K562 (cell line): ENCODE data around the gene MRPS18B. TPM values are rescaled to one million over a fixed set of nuclear protein-coding genes. Genes with fewer than 3 reads are reported as not detected.

Experiments
- CBFB ChIP-seq: sonication (generic); formaldehyde crosslinking; IDR thresholded peaks from 2 replicates; pipeline ENCODE4 v1.4.0; 2020; ENCODE audit warnings: mild to moderate bottlenecking, missing genetic modification reagents
- ESRRA ChIP-seq: fragments of 450-650 bp; IDR thresholded peaks from 2 replicates; pipeline ENCODE4 v1.6.1; 2014; ENCODE audit warnings: low read depth, mild to moderate bottlenecking, moderate library complexity, borderline replicate concordance
- ILK ChIP-seq: fragments of 450-650 bp; IDR thresholded peaks from 2 replicates; pipeline ENCODE4 v1.6.1; 2016; ENCODE audit warnings: missing genetic modification characterization, low read depth, mild to moderate bottlenecking, missing compliant biosample characterization, moderate library complexity, borderline replicate concordance
- IRF2 ChIP-seq: sonication (generic); formaldehyde crosslinking; IDR thresholded peaks from 2 replicates; pipeline ENCODE4 v1.8.1; 2022; ENCODE audit warnings: mild to moderate bottlenecking, missing genetic modification reagents
- LARP7 ChIP-seq: fragments of 450-650 bp; IDR thresholded peaks from 2 replicates; pipeline ENCODE4 v1.6.1; 2016
- MEF2A ChIP-seq: IDR thresholded peaks from 2 replicates; pipeline ENCODE4 v1.6.1; 2011; ENCODE audit warnings: low read depth, mild to moderate bottlenecking, low read length, moderate library complexity; ENCODE audit not compliant: control insufficient read depth
- MYC ChIP-seq, 2 experiments: fragments of 250-450 bp in 1 of 2; sonication (Bioruptor Pico) in 1 of 2; IDR thresholded peaks; 2 replicates each; pipeline versions ENCODE4 v1.5.1 to v1.6.1; 2012 to 2021; ENCODE audit warnings: low read depth in 2 of 2, borderline replicate concordance in 1 of 2, improper control_type of control experiment in 1 of 2, low read length in 1 of 2, mild to moderate bottlenecking in 1 of 2, moderate library complexity in 1 of 2
- NFE2 ChIP-seq: IDR thresholded peaks from 2 replicates; pipeline ENCODE4 v1.6.1; 2014; ENCODE audit warnings: antibody characterized with exemption, low read depth
- NRF1 ChIP-seq, 2 experiments: fragments of 450-650 bp; IDR thresholded peaks in 1 of 2; conservative IDR thresholded peaks in 1 of 2; 2 replicates each; pipeline ENCODE4 v1.6.1; 2014; ENCODE audit warnings: mild to moderate bottlenecking in 2 of 2
- RBM22 ChIP-seq: fragments of 200-400 bp; formaldehyde crosslinking; IDR thresholded peaks from 2 replicates; pipeline ENCODE4 v1.6.1; 2018; ENCODE audit warnings: low read length, low read depth; ENCODE audit not compliant: poor library complexity, severe bottlenecking
- SRF ChIP-seq, 2 experiments: fragments of 250-450, 450-650 bp in 1 of 2; sonication (Bioruptor Pico) in 1 of 2; sonication (generic) in 1 of 2; formaldehyde crosslinking; IDR thresholded peaks; 2 replicates each; pipeline versions ENCODE4 v1.5.0 to v1.5.1; 2020 to 2022; ENCODE audit warnings: mild to moderate bottlenecking in 1 of 2, missing genetic modification reagents in 1 of 2
- ZNF77 ChIP-seq: fragments of 250-450 bp; sonication (Bioruptor Pico); IDR thresholded peaks from 2 replicates; pipeline ENCODE4 v1.5.0; 2020
- polyA plus RNA-seq, 8 experiments: library from polyadenylated mRNA; depleted of rRNA in 4 of 8; stranded (reverse) in 5 of 8; unstranded in 3 of 8; fragments of >200 nt; fragmentation: Nextera tagmentation in 2 of 8; fragmentation: Illumina TruSeq in 1 of 8; extraction: Ambion mirVana in 2 of 8; extraction: Trizol in 1 of 8; gene quantifications; 2 replicates each; pipeline versions ENCODE4 v1.2.1 to v1.2.3, GENCODE V29; 2011 to 2014; ENCODE audit warnings: inconsistent platforms in 1 of 8, missing spikeins in 1 of 8
- total RNA-seq, 7 experiments: library from RNA; depleted of rRNA in 6 of 7; stranded (reverse); fragments of >200 nt in 6 of 7; fragmentation: Illumina TruSeq in 2 of 7; extraction: Trizol in 2 of 7; gene quantifications; 2 replicates each; pipeline versions ENCODE4 v1.2.1 to v1.2.3, GENCODE V29; 2011 to 2021; ENCODE audit warnings: low replicate concordance in 1 of 7
- TF ChIP-seq, protein P1 (sequence below): fragments of 450-650 bp; IDR thresholded peaks from 2 replicates; pipeline ENCODE4 v1.6.1; 2017; ENCODE audit warnings: antibody characterized with exemption
- TF ChIP-seq, protein P2 (sequence below): sonication (generic); formaldehyde crosslinking; IDR thresholded peaks from 2 replicates; pipeline ENCODE4 v1.8.1; 2023; ENCODE audit warnings: mild to moderate bottlenecking, missing genetic modification reagents
- TF ChIP-seq, protein P3 (sequence below): sonication (generic); formaldehyde crosslinking; IDR thresholded peaks from 2 replicates; pipeline ENCODE4 v1.8.1; 2023; ENCODE audit warnings: mild to moderate bottlenecking, missing genetic modification reagents
- TF ChIP-seq, protein P4 (sequence below): fragments of 450-650 bp; IDR thresholded peaks from 2 replicates; pipeline ENCODE4 v1.6.1; 2016; ENCODE audit warnings: low read depth, mild to moderate bottlenecking, moderate library complexity
- TF ChIP-seq, protein P5 (sequence below): fragments of 250-450 bp; sonication (Bioruptor Pico); IDR thresholded peaks from 2 replicates; pipeline ENCODE4 v1.4.0; 2020; ENCODE audit warnings: mild to moderate bottlenecking, moderate library complexity

The MRPS18B gene
- total and polyA plus RNA-seq, 9 of the 15 experiments (the other 6 are each of a cell fraction or from before 2014, with no cell fraction given), result 132 to 383 (median 178) TPM

DNA sequence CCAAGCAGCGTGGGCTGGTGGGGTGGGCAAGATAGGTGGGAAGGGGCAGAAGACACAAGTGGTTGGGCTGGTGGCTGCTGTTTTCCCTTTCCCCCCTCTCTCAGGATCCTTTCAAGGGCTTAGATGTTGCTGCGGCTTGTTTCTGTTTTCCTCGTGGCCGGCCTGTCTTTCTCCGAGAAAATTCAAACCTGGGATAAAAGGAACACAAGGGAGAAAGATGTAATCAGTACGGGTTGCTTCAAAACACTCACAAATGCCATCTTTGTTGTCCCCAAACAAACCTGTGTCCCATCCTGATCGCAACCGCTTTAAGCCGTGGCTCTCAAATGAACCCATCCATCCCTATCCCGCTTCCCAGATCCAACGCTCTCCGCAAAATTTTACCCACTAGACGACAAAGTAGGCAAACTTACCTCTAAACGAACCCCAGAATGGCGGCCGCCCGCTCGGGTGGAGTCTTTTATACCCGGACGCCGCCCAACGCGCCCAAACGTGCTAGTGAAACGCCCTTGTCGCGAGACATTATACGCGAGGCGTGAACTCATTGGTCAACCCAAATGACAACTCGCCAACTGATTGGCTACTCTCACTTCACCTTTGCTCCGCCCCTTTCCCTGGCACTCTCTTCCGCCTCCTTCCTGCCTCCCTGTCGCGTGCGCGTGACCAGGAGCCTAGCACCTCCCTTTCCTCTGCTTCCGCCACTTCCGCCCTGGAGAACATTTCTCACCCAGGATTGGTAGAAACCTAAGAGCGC is 652 bp upstream of the MRPS18B start, which contains the start of gene PPP1R10 (continued):
- TF ChIP-seq, protein P1, sequence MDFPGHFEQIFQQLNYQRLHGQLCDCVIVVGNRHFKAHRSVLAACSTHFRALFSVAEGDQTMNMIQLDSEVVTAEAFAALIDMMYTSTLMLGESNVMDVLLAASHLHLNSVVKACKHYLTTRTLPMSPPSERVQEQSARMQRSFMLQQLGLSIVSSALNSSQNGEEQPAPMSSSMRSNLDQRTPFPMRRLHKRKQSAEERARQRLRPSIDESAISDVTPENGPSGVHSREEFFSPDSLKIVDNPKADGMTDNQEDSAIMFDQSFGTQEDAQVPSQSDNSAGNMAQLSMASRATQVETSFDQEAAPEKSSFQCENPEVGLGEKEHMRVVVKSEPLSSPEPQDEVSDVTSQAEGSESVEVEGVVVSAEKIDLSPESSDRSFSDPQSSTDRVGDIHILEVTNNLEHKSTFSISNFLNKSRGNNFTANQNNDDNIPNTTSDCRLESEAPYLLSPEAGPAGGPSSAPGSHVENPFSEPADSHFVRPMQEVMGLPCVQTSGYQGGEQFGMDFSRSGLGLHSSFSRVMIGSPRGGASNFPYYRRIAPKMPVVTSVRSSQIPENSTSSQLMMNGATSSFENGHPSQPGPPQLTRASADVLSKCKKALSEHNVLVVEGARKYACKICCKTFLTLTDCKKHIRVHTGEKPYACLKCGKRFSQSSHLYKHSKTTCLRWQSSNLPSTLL, result no peak
- TF ChIP-seq MYC (IDR thresholded peaks at IDR 0.05; ENCODE audit: low read depth, low read length) (peak; percentile 91), MYC (CRISPR knock-in tag; IDR thresholded peaks at IDR 0.05; ENCODE audit: borderline replicate concordance, low read depth) (peak; percentile 97), IRF2 (no peak), MEF2A (peak; percentile 37; the same call in 1 of the 2 replicates), ZNF77 (peak; percentile 87; the same call in 1 of the 2 replicates), NRF1 (conservative IDR thresholded peaks at IDR 0.05 in 1 of 2, IDR thresholded peaks at IDR 0.05 in 1 of 2) (no peak), LARP7 (peak; percentile 81; the same call in 1 of the 2 replicates), NFE2 (no peak), RBM22 (peak; percentile 92), CBFB (CRISPR knock-in tag) (no peak), SRF (CRISPR knock-in tag; IDR thresholded peaks at IDR 0.05) (peak; percentile 71 to 92; a peak in 3 of 4 replicates), ESRRA (no peak; the same call in 1 of the 2 replicates), ILK (tag) (no peak)
- TF ChIP-seq, protein P2, sequence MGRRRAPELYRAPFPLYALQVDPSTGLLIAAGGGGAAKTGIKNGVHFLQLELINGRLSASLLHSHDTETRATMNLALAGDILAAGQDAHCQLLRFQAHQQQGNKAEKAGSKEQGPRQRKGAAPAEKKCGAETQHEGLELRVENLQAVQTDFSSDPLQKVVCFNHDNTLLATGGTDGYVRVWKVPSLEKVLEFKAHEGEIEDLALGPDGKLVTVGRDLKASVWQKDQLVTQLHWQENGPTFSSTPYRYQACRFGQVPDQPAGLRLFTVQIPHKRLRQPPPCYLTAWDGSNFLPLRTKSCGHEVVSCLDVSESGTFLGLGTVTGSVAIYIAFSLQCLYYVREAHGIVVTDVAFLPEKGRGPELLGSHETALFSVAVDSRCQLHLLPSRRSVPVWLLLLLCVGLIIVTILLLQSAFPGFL, result 0 out of 2 replicates have a peak, but pooled peaks have one; percentile 11
- TF ChIP-seq, protein P3, sequence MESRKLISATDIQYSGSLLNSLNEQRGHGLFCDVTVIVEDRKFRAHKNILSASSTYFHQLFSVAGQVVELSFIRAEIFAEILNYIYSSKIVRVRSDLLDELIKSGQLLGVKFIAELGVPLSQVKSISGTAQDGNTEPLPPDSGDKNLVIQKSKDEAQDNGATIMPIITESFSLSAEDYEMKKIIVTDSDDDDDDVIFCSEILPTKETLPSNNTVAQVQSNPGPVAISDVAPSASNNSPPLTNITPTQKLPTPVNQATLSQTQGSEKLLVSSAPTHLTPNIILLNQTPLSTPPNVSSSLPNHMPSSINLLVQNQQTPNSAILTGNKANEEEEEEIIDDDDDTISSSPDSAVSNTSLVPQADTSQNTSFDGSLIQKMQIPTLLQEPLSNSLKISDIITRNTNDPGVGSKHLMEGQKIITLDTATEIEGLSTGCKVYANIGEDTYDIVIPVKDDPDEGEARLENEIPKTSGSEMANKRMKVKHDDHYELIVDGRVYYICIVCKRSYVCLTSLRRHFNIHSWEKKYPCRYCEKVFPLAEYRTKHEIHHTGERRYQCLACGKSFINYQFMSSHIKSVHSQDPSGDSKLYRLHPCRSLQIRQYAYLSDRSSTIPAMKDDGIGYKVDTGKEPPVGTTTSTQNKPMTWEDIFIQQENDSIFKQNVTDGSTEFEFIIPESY (CRISPR knock-in tag), result peak; percentile 46; the same call in 1 of the 2 replicates
- TF ChIP-seq, protein P4, sequence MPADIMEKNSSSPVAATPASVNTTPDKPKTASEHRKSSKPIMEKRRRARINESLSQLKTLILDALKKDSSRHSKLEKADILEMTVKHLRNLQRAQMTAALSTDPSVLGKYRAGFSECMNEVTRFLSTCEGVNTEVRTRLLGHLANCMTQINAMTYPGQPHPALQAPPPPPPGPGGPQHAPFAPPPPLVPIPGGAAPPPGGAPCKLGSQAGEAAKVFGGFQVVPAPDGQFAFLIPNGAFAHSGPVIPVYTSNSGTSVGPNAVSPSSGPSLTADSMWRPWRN, result no peak; the same call in 1 of the 2 replicates
- TF ChIP-seq, protein P5, sequence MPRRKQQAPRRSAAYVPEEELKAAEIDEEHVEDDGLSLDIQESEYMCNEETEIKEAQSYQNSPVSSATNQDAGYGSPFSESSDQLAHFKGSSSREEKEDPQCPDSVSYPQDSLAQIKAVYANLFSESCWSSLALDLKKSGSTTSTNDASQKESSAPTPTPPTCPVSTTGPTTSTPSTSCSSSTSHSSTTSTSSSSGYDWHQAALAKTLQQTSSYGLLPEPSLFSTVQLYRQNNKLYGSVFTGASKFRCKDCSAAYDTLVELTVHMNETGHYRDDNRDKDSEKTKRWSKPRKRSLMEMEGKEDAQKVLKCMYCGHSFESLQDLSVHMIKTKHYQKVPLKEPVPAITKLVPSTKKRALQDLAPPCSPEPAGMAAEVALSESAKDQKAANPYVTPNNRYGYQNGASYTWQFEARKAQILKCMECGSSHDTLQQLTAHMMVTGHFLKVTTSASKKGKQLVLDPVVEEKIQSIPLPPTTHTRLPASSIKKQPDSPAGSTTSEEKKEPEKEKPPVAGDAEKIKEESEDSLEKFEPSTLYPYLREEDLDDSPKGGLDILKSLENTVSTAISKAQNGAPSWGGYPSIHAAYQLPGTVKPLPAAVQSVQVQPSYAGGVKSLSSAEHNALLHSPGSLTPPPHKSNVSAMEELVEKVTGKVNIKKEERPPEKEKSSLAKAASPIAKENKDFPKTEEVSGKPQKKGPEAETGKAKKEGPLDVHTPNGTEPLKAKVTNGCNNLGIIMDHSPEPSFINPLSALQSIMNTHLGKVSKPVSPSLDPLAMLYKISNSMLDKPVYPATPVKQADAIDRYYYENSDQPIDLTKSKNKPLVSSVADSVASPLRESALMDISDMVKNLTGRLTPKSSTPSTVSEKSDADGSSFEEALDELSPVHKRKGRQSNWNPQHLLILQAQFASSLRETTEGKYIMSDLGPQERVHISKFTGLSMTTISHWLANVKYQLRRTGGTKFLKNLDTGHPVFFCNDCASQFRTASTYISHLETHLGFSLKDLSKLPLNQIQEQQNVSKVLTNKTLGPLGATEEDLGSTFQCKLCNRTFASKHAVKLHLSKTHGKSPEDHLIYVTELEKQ (CRISPR knock-in tag), result no peak
